PC-3 (cell line): ENCODE results near the gene CASZ1. TPM values are rescaled to one million over a fixed set of nuclear protein-coding genes. Genes with fewer than 3 reads are reported as not detected.

Source experiments
- ATAC-seq: fragments of 200-7000 bp; cut with Tn5 transposase; 2 replicates; pipeline ENCODE4 v1.9.1; 2020; ENCODE audit warnings: mild to moderate bottlenecking, moderate library complexity
- BruUV-seq: library from RNA; stranded (reverse); fragments of 400-500 nt; replicated peaks from 2 replicates; lab custom pipeline; 2021; lab: Mats Ljungman, UMichigan
- CTCF ChIA-PET: fragments of 300-600 bp; sonication (Branson Sonifier 250); formaldehyde crosslinking; loops from one replicate; lab custom pipeline; 2022; ENCODE audit warnings: antibody characterized with exemption; lab: Charles Lee
- POLR2A ChIA-PET: fragments of 300-600 bp; sonication (Branson Sonifier 250); formaldehyde crosslinking; loops from one replicate; lab custom pipeline; 2022; ENCODE audit warnings: antibody characterized with exemption; ENCODE audit not compliant: unreplicated experiment; lab: Charles Lee
- DNase-seq: peaks from one replicate; pipeline ENCODE4 v3.0.0-alpha.2; 2015
- H2AFZ ChIP-seq: fragments of 300-600 bp; sonication (generic); 2 replicates; pipeline ENCODE4 v1.6.0; 2016; ENCODE audit warnings: antibody characterized with exemption, low read length
- H3F3A ChIP-seq: fragments of 300-600 bp; sonication (generic); one replicate; pipeline ENCODE4 v1.6.0; 2017; ENCODE audit warnings: antibody characterized with exemption, low read length, control low read depth, mild to moderate bottlenecking; ENCODE audit not compliant: unreplicated experiment
- H3K27ac ChIP-seq: fragments of 300-600 bp; sonication (generic); 2 replicates; pipeline ENCODE4 v1.5.1; 2016; ENCODE audit warnings: mild to moderate bottlenecking, low read length
- H3K27me3 ChIP-seq: fragments of 300-600 bp; sonication (generic); 2 replicates; pipeline ENCODE4 v1.6.1; 2016; ENCODE audit warnings: low read length, mixed read lengths
- H3K36me3 ChIP-seq: fragments of 300-600 bp; sonication (generic); 2 replicates; pipeline ENCODE4 v1.6.1; 2016; ENCODE audit warnings: low read depth, mixed run types, low read length, mixed read lengths
- H3K4me1 ChIP-seq: fragments of 300-600 bp; sonication (generic); 2 replicates; pipeline ENCODE4 v1.5.1; 2016; ENCODE audit warnings: low read length; ENCODE audit not compliant: insufficient read depth
- H3K4me2 ChIP-seq: fragments of 300-600 bp; sonication (generic); 2 replicates; pipeline ENCODE4 v1.6.0; 2016; ENCODE audit warnings: low read length
- H3K4me3 ChIP-seq: fragments of 300-600 bp; sonication (generic); 2 replicates; pipeline ENCODE4 v1.5.1; 2016; ENCODE audit warnings: mild to moderate bottlenecking, low read length, mixed read lengths
- H3K79me2 ChIP-seq: fragments of 300-600 bp; sonication (generic); 2 replicates; pipeline ENCODE4 v1.6.1; 2017; ENCODE audit warnings: low read length, mixed read lengths
- H3K9ac ChIP-seq: fragments of 300-600 bp; sonication (generic); 2 replicates; pipeline ENCODE4 v1.6.0; 2016; ENCODE audit warnings: mild to moderate bottlenecking, low read length
- H3K9me2 ChIP-seq: fragments of 300-600 bp; sonication (generic); replicated peaks from 2 replicates; pipeline ENCODE4 v1.6.1; 2016; ENCODE audit warnings: mixed run types, low read length, mixed read lengths
- H3K9me3 ChIP-seq: fragments of 300-600 bp; sonication (generic); 2 replicates; pipeline ENCODE4 v1.6.1; 2016; ENCODE audit warnings: low read length, mixed read lengths
- H4K20me1 ChIP-seq: fragments of 300-600 bp; sonication (generic); 2 replicates; pipeline ENCODE4 v1.6.1; 2016; ENCODE audit warnings: low read length, mixed read lengths
- EZH2 ChIP-seq: fragments of 300-600 bp; sonication (generic); IDR thresholded peaks from one replicate; pipeline ENCODE4 v1.6.1; 2017; ENCODE audit warnings: antibody characterized with exemption, mild to moderate bottlenecking, low read length; ENCODE audit not compliant: unreplicated experiment
- EZH2phosphoT487 ChIP-seq: fragments of 300-600 bp; sonication (generic); IDR thresholded peaks from 2 replicates; pipeline ENCODE4 v1.6.1; 2018; ENCODE audit warnings: mild to moderate bottlenecking, antibody characterized with exemption, low read length, borderline replicate concordance
- intact Hi-C: fragments of 100-400 bp; cut with micrococcal nuclease; formaldehyde crosslinking; loops from 2 replicates; pipeline ENCODE4 v1.9.0; 2023
- total RNA-seq: library from RNA; depleted of rRNA; stranded (reverse); fragments of >200 nt; gene quantifications from 2 replicates; pipeline ENCODE4 v1.2.3, GENCODE V29; 2014
- TF ChIP-seq, protein P1 (sequence below): fragments of 300-600 bp; sonication (generic); conservative IDR thresholded peaks from 2 replicates; pipeline ENCODE4 v1.5.1; 2017; ENCODE audit warnings: antibody characterized with exemption, low read depth, mild to moderate bottlenecking, low read length

CASZ1 gene
- total RNA-seq, 1 experiment from 2014 or later: 12.8 TPM

GRCh38 chr1:10759413-10760200 lies 36.8 kb downstream of the CASZ1 start:
- H2AFZ ChIP-seq: no peak overlapping the region
- BruUV-seq: no TSS peak
- POLR2A ChIA-PET: no interaction called here
- no peak overlapping the region for H3K4me2 ChIP-seq
- H3K4me1 ChIP-seq: peaks cover 32% of the 10 kb centered on the region
- no peak for ATAC-seq
- no peaks in the 10 kb centered on the region for H3K79me2 ChIP-seq
- H3F3A ChIP-seq: no peaks in the 10 kb centered on the region
- H3K9me3 ChIP-seq: no peaks in the 10 kb centered on the region
- H3K9ac ChIP-seq: no peak overlapping the region
- intact Hi-C loops: loop anchor here (2.0 kb wide), 1 partner anchor 19 kb away; no protein-coding TSS in a partner anchor
- no peaks in the 10 kb centered on the region for H4K20me1 ChIP-seq
- H3K27me3 ChIP-seq: no peaks in the 10 kb centered on the region
- TF ChIP-seq, protein P1, sequence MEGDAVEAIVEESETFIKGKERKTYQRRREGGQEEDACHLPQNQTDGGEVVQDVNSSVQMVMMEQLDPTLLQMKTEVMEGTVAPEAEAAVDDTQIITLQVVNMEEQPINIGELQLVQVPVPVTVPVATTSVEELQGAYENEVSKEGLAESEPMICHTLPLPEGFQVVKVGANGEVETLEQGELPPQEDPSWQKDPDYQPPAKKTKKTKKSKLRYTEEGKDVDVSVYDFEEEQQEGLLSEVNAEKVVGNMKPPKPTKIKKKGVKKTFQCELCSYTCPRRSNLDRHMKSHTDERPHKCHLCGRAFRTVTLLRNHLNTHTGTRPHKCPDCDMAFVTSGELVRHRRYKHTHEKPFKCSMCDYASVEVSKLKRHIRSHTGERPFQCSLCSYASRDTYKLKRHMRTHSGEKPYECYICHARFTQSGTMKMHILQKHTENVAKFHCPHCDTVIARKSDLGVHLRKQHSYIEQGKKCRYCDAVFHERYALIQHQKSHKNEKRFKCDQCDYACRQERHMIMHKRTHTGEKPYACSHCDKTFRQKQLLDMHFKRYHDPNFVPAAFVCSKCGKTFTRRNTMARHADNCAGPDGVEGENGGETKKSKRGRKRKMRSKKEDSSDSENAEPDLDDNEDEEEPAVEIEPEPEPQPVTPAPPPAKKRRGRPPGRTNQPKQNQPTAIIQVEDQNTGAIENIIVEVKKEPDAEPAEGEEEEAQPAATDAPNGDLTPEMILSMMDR: no peak
- TF ChIP-seq EZH2phosphoT487 (no peak), EZH2 (no peak)
- H3K36me3 ChIP-seq: no peaks in the 10 kb centered on the region
- no peak overlapping the region for H3K4me3 ChIP-seq
- CTCF ChIA-PET: no interaction called here
- no peak overlapping the region for H3K27ac ChIP-seq
- peak; percentile 25 for DNase-seq
- H3K9me2 ChIP-seq: no peaks in the 10 kb centered on the region

DNA sequence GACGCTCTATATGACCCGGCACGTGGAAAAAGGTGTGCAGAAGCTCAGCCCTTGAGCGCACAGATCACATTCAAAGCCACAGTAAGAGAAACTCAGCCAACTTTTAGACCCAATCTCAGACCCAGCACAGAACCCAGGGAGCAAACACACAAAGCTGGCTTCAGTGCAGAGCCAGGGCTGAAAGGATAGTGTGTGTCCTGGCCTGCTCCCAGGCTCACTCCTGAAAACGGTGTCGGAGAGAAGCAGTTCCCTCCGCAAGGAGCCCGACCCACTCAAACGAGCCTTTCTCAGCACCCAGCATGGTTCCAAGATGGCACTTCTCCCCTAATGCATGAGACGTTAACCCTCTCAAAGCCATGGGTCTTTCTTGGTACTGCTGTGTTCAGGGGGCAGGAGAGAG lies 39.6 kb downstream of the CASZ1 start:
- ChIA-PET CTCF (no interaction called here), POLR2A (no interaction called here)
- no peaks in the 10 kb centered on the region for H3K79me2 ChIP-seq
- no peaks in the 10 kb centered on the region for H3F3A ChIP-seq
- no peak overlapping the region for H3K4me3 ChIP-seq
- TF ChIP-seq, protein P1: no peak
- TF ChIP-seq EZH2phosphoT487 (no peak), EZH2 (no peak)
- H3K9me2 ChIP-seq: no peaks in the 10 kb centered on the region
- intact Hi-C loops: no loop called here
- no TSS peak for BruUV-seq
- ATAC-seq (no peak), DNase-seq (no peak)
- H3K9ac ChIP-seq: no peak overlapping the region
- H2AFZ ChIP-seq: no peak overlapping the region
- H3K4me2 ChIP-seq: no peak overlapping the region
- H3K9me3 ChIP-seq: no peaks in the 10 kb centered on the region
- no peaks in the 10 kb centered on the region for H3K27me3 ChIP-seq
- peaks cover 20% of the 10 kb centered on the region for H3K4me1 ChIP-seq
- H3K27ac ChIP-seq: no peak overlapping the region
- H4K20me1 ChIP-seq: no peaks in the 10 kb centered on the region
- H3K36me3 ChIP-seq: no peaks in the 10 kb centered on the region

GRCh38 chr1:10755970-10756521 lies 40.4 kb downstream of the CASZ1 start:
- peaks cover 12% of the 10 kb centered on the region for H3K4me1 ChIP-seq
- no TSS peak for BruUV-seq
- no peaks in the 10 kb centered on the region for H3K36me3 ChIP-seq
- TF ChIP-seq EZH2: no peak
- no peak for TF ChIP-seq EZH2phosphoT487
- TF ChIP-seq, protein P1: no peak
- H3K79me2 ChIP-seq: no peaks in the 10 kb centered on the region
- no peak overlapping the region for H3K4me2 ChIP-seq
- intact Hi-C loops: no loop called here
- no peaks in the 10 kb centered on the region for H3K9me3 ChIP-seq
- H3K9me2 ChIP-seq: no peaks in the 10 kb centered on the region
- H3K4me3 ChIP-seq: no peak overlapping the region
- H3F3A ChIP-seq: no peaks in the 10 kb centered on the region
- no peak overlapping the region for H3K27ac ChIP-seq
- ChIA-PET POLR2A (no interaction called here), CTCF (no interaction called here)
- H3K27me3 ChIP-seq: no peaks in the 10 kb centered on the region
- H4K20me1 ChIP-seq: no peaks in the 10 kb centered on the region
- DNase-seq: peak; percentile 30
- no peak overlapping the region for H3K9ac ChIP-seq
- no peak overlapping the region for H2AFZ ChIP-seq
- peak; percentile 66 for ATAC-seq
